COLO668 (cell line): Measurements from ENCODE around the gene OARD1.
"Not testable (repeated sequence)": the region's sequence is repeated elsewhere in the genome, so short reads cannot be mapped to it uniquely, and the experiment has no call there.

Experiments
- DNase-seq: peaks from one replicate; lab custom pipeline; 2025; ENCODE audit not compliant: unreplicated experiment; lab: John Stamatoyannopoulos, UW

The OARD1 gene

GRCh38 chr6:41028561-41029412 lies 43.4 kb downstream of the OARD1 start:
- no peak for DNase-seq

DNA sequence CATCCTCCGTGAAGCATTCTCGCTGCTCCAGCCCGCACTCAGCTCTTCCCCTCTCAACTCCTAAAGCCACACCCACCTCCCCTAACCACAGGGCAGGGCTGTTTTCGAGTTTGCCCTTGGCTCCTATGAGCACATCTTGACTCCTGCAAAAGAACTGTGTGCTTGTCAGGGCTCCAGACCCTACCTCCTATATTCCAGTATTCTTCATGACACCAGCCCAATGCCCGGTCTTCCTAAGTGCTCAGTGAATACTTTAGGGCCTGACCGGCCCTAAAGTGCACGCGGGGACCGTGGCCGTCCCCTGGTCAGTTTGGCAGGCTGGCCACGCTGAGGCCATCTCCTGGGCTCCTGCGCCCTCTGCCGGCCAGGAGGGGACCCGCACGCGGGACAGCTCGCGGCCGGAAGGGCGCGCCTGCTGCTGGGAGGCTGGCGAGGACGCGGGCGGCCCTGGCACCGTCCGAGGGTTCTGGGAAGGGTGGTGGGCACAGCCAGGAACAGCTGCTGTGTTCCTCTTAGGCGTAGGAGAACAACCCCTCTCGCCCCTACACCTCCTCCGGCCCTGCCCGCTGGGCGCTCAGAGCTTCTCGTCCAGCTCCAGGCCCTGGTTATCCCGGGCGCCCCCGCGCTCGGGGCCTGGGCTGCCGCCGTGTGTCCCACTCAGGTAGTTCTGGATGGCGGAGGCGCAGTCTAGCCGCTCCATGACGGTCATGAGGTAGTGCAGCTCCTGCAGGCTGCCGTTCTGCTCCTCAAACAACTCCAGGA lies 44.2 kb downstream of the OARD1 start:
- peak; percentile 40 for DNase-seq

DNA sequence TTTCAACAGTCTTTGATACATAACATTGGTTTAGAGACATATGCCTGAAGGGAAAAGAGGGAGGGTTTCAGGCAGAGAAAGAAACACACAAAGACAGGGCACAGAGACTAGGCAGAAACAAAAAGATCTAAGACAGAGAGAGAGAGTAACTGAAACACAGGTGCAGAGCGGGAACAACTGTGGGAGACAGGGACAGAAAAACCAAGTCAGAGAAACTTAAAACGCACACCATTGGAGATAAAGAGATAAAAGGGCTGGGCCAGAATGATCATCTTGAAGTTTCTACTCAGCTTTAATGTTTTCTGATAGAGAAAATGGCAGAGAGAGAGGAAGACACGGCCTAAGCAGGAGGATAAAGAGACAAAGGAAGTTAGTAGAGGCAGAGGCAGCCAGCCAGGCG lies 44.9 kb downstream of the OARD1 start:
- DNase-seq: no peak

DNA sequence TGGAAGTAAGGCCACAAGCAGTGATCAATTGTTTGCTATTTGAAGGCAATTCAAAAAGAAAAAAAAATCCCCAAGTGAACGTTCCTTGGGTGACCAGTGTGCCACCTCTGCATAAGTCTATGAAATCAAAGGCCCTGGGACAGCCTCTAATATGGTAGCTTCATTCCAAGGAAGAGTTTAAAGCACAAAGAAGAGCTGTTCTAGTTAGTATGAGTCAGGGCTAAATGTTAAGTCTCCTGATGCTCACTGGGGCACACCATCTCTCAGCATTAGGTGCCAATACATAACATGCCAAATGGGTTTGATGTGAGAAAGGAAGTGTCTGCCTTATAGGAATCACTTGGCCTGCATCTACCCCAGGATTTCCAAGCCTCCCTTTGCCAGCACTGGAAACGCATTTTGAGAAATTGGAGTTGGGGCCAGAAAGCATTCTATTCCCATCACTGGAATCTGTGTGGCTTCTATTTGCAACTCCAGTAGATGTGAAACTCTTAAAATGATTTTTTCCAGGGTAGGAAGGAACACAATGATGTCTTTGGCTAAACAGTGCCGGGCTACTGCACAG lies 46.1 kb downstream of the OARD1 start:
- DNase-seq: no peak

DNA sequence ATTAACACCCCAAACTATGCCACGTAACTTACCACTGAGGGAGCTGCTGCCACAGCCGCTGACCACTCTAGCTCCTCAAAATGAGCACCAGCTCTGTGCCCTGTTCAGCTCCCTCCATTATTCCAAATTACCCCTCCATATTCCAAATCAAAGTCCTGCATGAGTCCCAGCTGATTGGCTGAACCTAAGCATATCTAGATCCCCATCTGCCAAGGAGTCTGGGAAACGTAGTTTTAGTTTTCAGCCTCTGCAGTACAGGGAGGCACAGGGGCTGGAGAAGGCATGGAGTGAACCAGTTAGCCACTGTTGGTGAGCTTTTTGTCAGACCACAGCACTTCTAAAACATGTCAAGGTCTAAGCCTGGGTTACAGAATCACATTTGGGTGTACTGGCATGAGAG lies 49.0 kb downstream of the OARD1 start:
- DNase-seq: no peak

DNA sequence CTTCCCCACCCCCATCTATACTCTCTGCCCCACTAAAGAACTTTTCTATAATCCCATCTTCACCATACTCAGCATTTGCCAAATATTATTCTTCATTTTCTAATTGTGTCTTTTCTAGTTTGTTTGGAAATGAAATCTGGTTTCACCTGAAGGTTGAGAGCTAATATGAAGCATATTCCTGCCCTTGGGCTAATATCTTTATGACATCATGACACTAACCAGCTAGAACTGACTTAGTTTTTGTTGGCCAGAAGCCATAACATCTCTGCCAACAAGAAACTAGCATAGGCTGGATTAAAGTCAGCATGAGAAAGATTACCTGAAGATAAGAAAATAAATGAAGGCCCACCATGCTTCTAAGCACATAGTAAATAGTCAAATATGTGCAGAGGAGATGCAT lies 49.9 kb downstream of the OARD1 start:
- no peak for DNase-seq

- peak; percentile 21 for DNase-seq
Observed at GRCh38 chr6:41021832-41022231, 50.3 kb downstream of the OARD1 start.

DNA sequence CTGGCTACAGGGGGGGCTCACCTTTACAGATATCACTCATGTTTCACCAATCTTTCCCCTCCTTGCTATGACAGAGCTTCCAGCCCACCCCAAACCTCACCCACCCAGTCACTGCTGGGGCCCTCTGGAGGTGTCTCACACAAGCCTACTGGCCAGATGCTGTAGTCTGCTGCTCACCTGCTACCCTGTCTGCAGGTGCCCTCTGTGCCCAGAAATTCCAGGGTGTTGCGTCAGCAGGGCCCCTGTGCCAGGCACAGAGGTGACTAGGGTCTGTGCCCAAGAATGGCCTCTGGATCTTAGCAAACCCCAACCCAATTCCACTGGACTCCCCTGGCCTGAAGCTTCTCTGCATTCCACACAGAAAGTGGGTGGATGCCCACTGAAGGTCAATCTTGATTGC lies 54.5 kb downstream of the OARD1 start:
- DNase-seq: no peak

- DNase-seq: not testable (repeated sequence)
Observed at GRCh38 chr6:41015860-41016259, 56.3 kb downstream of the OARD1 start.

DNA sequence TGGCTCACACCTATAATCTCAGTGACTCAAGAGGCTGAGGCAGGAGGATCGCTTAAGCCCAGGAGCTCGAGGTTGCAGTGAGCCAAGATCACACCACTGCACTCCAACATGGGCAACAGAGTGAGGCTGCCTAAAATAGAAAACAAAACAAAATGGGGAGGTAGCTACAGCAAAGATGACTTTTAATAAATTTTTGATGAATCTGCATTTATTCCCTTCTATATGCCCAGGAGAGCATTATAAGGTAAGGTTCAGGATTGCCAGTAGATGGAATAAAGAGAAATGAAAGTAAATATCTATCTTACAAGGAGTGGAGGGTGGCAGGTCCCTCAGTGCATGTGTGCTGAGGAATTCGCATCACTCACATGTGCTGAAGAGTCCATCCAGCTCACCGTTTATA lies 57.4 kb downstream of the OARD1 start:
- no peak for DNase-seq
